Measurements from ENCODE around the gene PTPRD. TPM values are rescaled to one million over a fixed set of nuclear protein-coding genes. Genes with fewer than 3 reads are reported as not detected.

The PTPRD gene
- total and polyA plus RNA-seq, 2 of the 4 experiments (the other 2 are of a cell fraction), result 0.07 to 0.18 TPM

GRCh38 chr9:8943392-8943791 lies 1669.4 kb downstream of the PTPRD start:
- Histone ChIP-seq H3K14ac (replicated peaks; ENCODE audit: low read depth, low read length) (no peak overlapping the region), H4K20me1 (ENCODE audit: insufficient read depth, low read length) (no peaks in the 10 kb centered on the region), H3K4me3 (ENCODE audit: insufficient read depth, low read depth, low read length) (no peak overlapping the region), H2AK9ac (replicated peaks; ENCODE audit: low read depth, low read length, poor library complexity) (no peak overlapping the region), H2BK20ac (ENCODE audit: low read depth, low read length) (no peak overlapping the region), H2AK5ac (ENCODE audit: low read depth, low read length) (no peak overlapping the region), H2BK120ac (ENCODE audit: low read depth, low read length) (no peak overlapping the region), H4K91ac (ENCODE audit: insufficient read depth, low read depth, low read length) (no peak overlapping the region), H3K4ac (ENCODE audit: low read depth, low read length) (no peak overlapping the region), H3K9ac (ENCODE audit: low read depth, low read length) (no peak overlapping the region), H3K18ac (ENCODE audit: low read depth, low read length) (no peak overlapping the region), H3K9me1 (ENCODE audit: insufficient read depth, low read length) (no peaks in the 10 kb centered on the region), H3K79me1 (ENCODE audit: low read depth in 1 of 2, low read length in 2 of 2) (no peaks in the 10 kb centered on the region), H2BK15ac (ENCODE audit: low read depth, low read length) (no peak overlapping the region), H3K27ac (ENCODE audit: insufficient read depth, low read length) (no peak overlapping the region), H3K4me2 (ENCODE audit: low read depth, low read length) (no peak overlapping the region), H4K8ac (ENCODE audit: low read depth in 2 of 2, low read length in 2 of 2) (no peak overlapping the region), H3K4me1 (ENCODE audit: control insufficient read depth, insufficient read depth, low read length) (no peaks in the 10 kb centered on the region), H2BK5ac (ENCODE audit: low read depth, low read length, poor library complexity, severe bottlenecking) (no peak overlapping the region), H3K9me3 (ENCODE audit: control insufficient read depth, insufficient read depth, low read length) (no peaks in the 10 kb centered on the region), H3K56ac (ENCODE audit: extremely low read depth, insufficient read depth, low read length) (no peak overlapping the region), H2AFZ (replicated peaks; ENCODE audit: low read length, poor library complexity) (no peak overlapping the region), H3K36me3 (ENCODE audit: control insufficient read depth, insufficient read depth, low read length) (no peaks in the 10 kb centered on the region), H4K5ac (ENCODE audit: low read depth, low read length) (no peak overlapping the region), H3K23ac (ENCODE audit: low read depth, low read length) (no peak overlapping the region), H3K27me3 (ENCODE audit: control insufficient read depth, insufficient read depth, low read length) (no peaks in the 10 kb centered on the region)
- ChIA-PET CTCF (no interaction called here), POLR2A (ENCODE audit: unreplicated experiment) (no interaction called here)
- BruUV-seq (replicated peaks), result no TSS peak
- no CpG with 5 or more reads among the region's 1 CpG for WGBS, 2 experiments (ENCODE audit: extremely low coverage in 2 of 2, insufficient read length in 1 of 2)
- ATAC-seq (ENCODE audit: low read depth), result no peak
- DNase-seq, result no peak
- intact Hi-C loops (cut with micrococcal nuclease), result no loop called here
- in situ Hi-C loops (cut with MboI; ENCODE audit: low sequenced_read_pairs), result no loop called here
- TF ChIP-seq USF2 (IDR thresholded peaks at IDR 0.05; ENCODE audit: low read depth, low read length) (no peak), MAFK (IDR thresholded peaks at IDR 0.05; ENCODE audit: low read depth, low read length) (no peak), NFE2L2 (IDR thresholded peaks at IDR 0.05; ENCODE audit: low read depth, low read length) (no peak), MXI1 (IDR thresholded peaks at IDR 0.05; ENCODE audit: borderline replicate concordance, low read depth, low read length) (no peak), FOS (IDR thresholded peaks at IDR 0.05; ENCODE audit: low read depth, low read length) (no peak), BHLHE40 (IDR thresholded peaks at IDR 0.05; ENCODE audit: low read depth, low read length) (no peak), CHD1 (IDR thresholded peaks at IDR 0.05; ENCODE audit: low read depth, low read length) (no peak), RCOR1 (IDR thresholded peaks at IDR 0.05; ENCODE audit: insufficient replicate concordance, low read length) (no peak), POLR2A (IDR thresholded peaks at IDR 0.05; ENCODE audit: low read depth, low read length) (no peak), SMC3 (IDR thresholded peaks at IDR 0.05; ENCODE audit: low read depth, low read length) (no peak), MAZ (IDR thresholded peaks at IDR 0.05; ENCODE audit: borderline replicate concordance, low read depth, low read length) (no peak), RFX5 (IDR thresholded peaks at IDR 0.05; ENCODE audit: low read depth, low read length) (no peak), ELK1 (IDR thresholded peaks at IDR 0.05; ENCODE audit: borderline replicate concordance, low read depth, low read length) (no peak)
- dilution Hi-C loops (cut with HindIII; ENCODE audit: low sequenced_read_pairs, unreplicated experiment), result no loop called here
